Stromal cell of bone marrow (primary cell): ENCODE data around the gene CFAP46.
"Not testable (repeated sequence)": the region's sequence is repeated elsewhere in the genome, so short reads cannot be mapped to it uniquely, and the experiment has no call there.

Source experiments
- DNase-seq: peaks from one replicate; pipeline ENCODE4 v3.0.0-alpha.2; 2012; ENCODE audit warnings: low read depth

The CFAP46 gene

GRCh38 chr10:132926777-132927650 is 15.4 kb downstream of the CFAP46 start:
- DNase-seq = no peak

- no peak for DNase-seq
These were observed 16.3 kb downstream of the CFAP46 start for GRCh38 chr10:132926070-132926469.

GRCh38 chr10:132925614-132926013 is 16.8 kb downstream of the CFAP46 start:
- no peak for DNase-seq

GRCh38 chr10:132925071-132925561 is 17.3 kb downstream of the CFAP46 start:
- DNase-seq = no peak

GRCh38 chr10:132924046-132924952 is 18.1 kb downstream of the CFAP46 start:
- no peak for DNase-seq

- DNase-seq = not testable (repeated sequence)
These were observed 19.0 kb downstream of the CFAP46 start for GRCh38 chr10:132923384-132923783.

GRCh38 chr10:132922872-132923271 is 19.5 kb downstream of the CFAP46 start:
- DNase-seq = no peak

GRCh38 chr10:132921818-132922807 is 20.3 kb downstream of the CFAP46 start:
- no peak for DNase-seq

GRCh38 chr10:132921086-132921485 is 21.3 kb downstream of the CFAP46 start:
- DNase-seq = no peak

- DNase-seq = no peak
These were observed 22.1 kb downstream of the CFAP46 start for GRCh38 chr10:132920101-132920925.

- DNase-seq = no peak
These were observed 22.8 kb downstream of the CFAP46 start for GRCh38 chr10:132919374-132920100.

GRCh38 chr10:132918617-132919373 is 23.6 kb downstream of the CFAP46 start:
- DNase-seq = no peak

- DNase-seq = no peak
These were observed 24.1 kb downstream of the CFAP46 start for GRCh38 chr10:132918264-132918616.

- no peak for DNase-seq
These were observed 25.3 kb downstream of the CFAP46 start for GRCh38 chr10:132916956-132917666.

GRCh38 chr10:132916421-132916841 is 25.9 kb downstream of the CFAP46 start:
- DNase-seq = no peak

GRCh38 chr10:132915411-132915810 is 27.0 kb downstream of the CFAP46 start:
- no peak for DNase-seq

GRCh38 chr10:132914732-132915131 is 27.6 kb downstream of the CFAP46 start:
- DNase-seq = no peak

GRCh38 chr10:132913559-132914115 is 28.7 kb downstream of the CFAP46 start:
- no peak for DNase-seq
